Gastroesophageal sphincter (tissue), 3 donors: ENCODE measurements around the gene DHDH.

Source experiments
- CTCF ChIP-seq, 4 experiments: fragments of 200-600 bp in 2 of 4; fragments of 450-650 bp in 2 of 4; sonication (generic) in 1 of 4; IDR thresholded peaks; one replicate each; pipeline ENCODE4 v1.5.1; 2017 to 2019; ENCODE audit warnings: antibody characterized with exemption in 4 of 4, mild to moderate bottlenecking in 2 of 4, moderate library complexity in 2 of 4
- POLR2A ChIP-seq, 2 donors: fragments of 450-650 bp; IDR thresholded peaks; one replicate each; pipeline ENCODE4 v1.6.1; 2017; ENCODE audit warnings: antibody characterized with exemption in 2 of 2, mild to moderate bottlenecking in 2 of 2, moderate library complexity in 1 of 2
- POLR2AphosphoS5 ChIP-seq: sonication (generic); formaldehyde crosslinking; IDR thresholded peaks from one replicate; pipeline ENCODE4 v1.6.1; 2017; ENCODE audit warnings: antibody characterized with exemption

DNA sequence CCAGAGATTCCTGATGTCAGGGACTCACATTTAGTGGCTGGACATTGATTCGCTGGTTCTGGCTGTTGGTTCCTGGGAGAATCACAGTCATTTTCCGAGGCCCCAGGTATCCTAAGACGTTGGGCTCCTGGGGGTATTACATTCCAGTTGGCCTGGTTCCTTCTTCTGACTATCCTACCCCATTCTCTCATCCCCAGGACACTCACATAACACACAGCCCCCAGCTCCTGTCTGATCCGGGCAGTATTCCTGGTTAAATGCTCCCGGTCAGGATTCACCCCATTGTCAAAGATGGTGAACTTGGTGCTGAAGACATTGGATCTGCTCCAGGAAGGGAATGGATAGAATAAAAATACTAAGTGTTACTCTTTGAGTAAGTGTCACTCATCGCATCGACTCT lies 49.8 kb upstream of the DHDH start:
- TF ChIP-seq CTCF (IDR thresholded peaks at IDR 0.05): no peak
- no peak for TF ChIP-seq POLR2AphosphoS5
- no peak for TF ChIP-seq POLR2A (IDR thresholded peaks at IDR 0.05)
